Left lung (tissue), 10 donors: ENCODE data around the gene CTSW. TPM values are rescaled to one million over a fixed set of nuclear protein-coding genes. Genes with fewer than 3 reads are reported as not detected.

ENCODE experiments used
- ATAC-seq: fragments of 200-7000 bp; cut with Tn5 transposase; one replicate; pipeline ENCODE4 v1.9.1; 2020; ENCODE audit warnings: moderate library complexity
- DNase-seq, 4 donors: peaks; one replicate each; pipeline ENCODE4 v3.0.0-alpha.2; 2013 to 2020
- H3K27ac ChIP-seq, 2 donors: fragments of 200-600 bp; sonication (generic) in 1 of 2; one replicate each; pipeline versions ENCODE4 v1.5.0 to v1.8.0; 2020 to 2021
- H3K27me3 ChIP-seq, 2 donors: fragments of 200-600 bp; sonication (generic) in 1 of 2; one replicate each; pipeline versions ENCODE4 v1.5.0 to v1.8.0; 2020 to 2021
- H3K36me3 ChIP-seq, 2 donors: fragments of 200-600 bp; sonication (generic) in 1 of 2; one replicate each; pipeline versions ENCODE4 v1.5.0 to v1.8.0; 2020 to 2021
- H3K4me1 ChIP-seq, 2 donors: fragments of 200-600 bp; one replicate each; pipeline ENCODE4 v1.8.0; 2021
- H3K4me3 ChIP-seq, 2 donors: fragments of 200-600 bp; sonication (generic) in 1 of 2; one replicate each; pipeline versions ENCODE4 v1.5.0 to v1.8.0; 2020 to 2021; ENCODE audit warnings: mild to moderate bottlenecking in 1 of 2
- H3K9me3 ChIP-seq, 2 donors: fragments of 200-600 bp; sonication (generic) in 1 of 2; one replicate each; pipeline versions ENCODE4 v1.5.0 to v1.8.0; 2020 to 2021
- intact Hi-C, 2 donors: fragments of 100-400 bp; cut with DNase I; formaldehyde crosslinking; loops; one replicate each; pipeline versions ENCODE4 v1.11.2 to v1.14.2; 2022
- polyA plus RNA-seq, 6 donors: library from polyadenylated mRNA; unstranded; fragments of 120-200 nt; gene quantifications; one replicate each; pipeline ENCODE4 v1.2.1, GENCODE V29; 2013; ENCODE audit not compliant: insufficient read length in 6 of 6
- total RNA-seq, 2 donors: library from RNA; stranded (reverse); fragmentation: NEBNext Ultra II Directional; extraction: Animal tissue kit (Norgen Biotek cat#: 25700); gene quantifications; one replicate each; pipeline ENCODE4 v1.2.1, GENCODE V29; 2021
- TF ChIP-seq, protein P1 (sequence below), 2 donors: fragments of 200-600 bp; sonication (generic) in 1 of 2; IDR thresholded peaks; one replicate each; pipeline versions ENCODE4 v1.5.0 to v1.8.0; 2021; ENCODE audit warnings: antibody characterized with exemption in 2 of 2
- donor health status: DM: no; HTN: yes; CAD: no.
- donor health status: DM: no; HTN: no; CAD: no.

CTSW gene
- total and polyA plus RNA-seq, 8 donors, result 2.7 to 9.1 (median 5.9) TPM

DNA sequence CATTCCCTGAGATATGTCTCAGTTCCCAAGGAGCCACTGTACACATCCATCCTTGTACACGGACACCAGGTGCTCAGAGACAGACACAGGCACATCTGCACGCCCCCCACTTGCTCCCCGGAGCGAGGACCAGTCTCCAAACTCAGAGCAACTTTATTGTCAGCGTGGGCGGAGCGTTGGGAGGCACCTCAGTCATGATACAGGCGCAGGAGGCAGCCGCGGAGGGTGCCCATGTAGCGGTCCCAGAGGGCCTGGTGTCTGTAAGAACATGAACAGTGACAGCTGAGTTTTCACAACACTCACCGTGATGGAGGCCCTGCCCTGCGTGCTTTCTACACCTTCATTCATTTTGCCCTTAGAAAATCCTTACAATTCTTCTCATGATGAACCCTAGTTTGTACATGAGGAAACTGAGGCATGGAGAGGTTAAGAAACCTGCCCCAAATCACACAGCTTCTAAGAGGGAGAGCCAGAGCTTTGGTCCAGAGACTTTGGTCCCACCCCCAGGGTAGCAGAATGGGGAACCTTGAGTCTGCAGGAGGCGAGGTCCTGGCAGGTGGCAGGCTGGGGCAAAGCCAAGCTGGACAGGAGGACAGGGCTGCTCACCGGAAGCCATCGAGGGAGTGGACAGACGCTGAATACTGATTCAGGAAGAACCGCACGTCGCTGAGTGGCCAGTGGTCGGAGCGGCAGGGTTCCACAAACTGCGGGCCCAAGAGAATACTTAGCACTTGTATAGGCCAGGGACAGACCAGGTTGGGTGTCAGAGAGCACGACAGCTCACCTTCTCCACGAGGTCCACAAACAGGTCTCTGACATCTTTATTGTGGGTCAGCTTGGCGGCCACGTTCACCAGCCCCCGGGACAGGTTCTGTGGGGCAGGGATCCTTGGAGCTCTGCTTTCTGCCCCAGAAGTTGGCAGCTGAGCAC lies 4.4 kb downstream of the CTSW start:
- no peak for ATAC-seq
- peaks cover 0 to 49% of the 10 kb centered on the region in 2 donors for H3K36me3 ChIP-seq
- H3K9me3 ChIP-seq, result no peaks in the 10 kb centered on the region
- H3K4me3 ChIP-seq, result no peak overlapping the region
- no peak overlapping the region for H3K27ac ChIP-seq
- H3K27me3 ChIP-seq, result no peaks in the 10 kb centered on the region
- TF ChIP-seq, protein P1, sequence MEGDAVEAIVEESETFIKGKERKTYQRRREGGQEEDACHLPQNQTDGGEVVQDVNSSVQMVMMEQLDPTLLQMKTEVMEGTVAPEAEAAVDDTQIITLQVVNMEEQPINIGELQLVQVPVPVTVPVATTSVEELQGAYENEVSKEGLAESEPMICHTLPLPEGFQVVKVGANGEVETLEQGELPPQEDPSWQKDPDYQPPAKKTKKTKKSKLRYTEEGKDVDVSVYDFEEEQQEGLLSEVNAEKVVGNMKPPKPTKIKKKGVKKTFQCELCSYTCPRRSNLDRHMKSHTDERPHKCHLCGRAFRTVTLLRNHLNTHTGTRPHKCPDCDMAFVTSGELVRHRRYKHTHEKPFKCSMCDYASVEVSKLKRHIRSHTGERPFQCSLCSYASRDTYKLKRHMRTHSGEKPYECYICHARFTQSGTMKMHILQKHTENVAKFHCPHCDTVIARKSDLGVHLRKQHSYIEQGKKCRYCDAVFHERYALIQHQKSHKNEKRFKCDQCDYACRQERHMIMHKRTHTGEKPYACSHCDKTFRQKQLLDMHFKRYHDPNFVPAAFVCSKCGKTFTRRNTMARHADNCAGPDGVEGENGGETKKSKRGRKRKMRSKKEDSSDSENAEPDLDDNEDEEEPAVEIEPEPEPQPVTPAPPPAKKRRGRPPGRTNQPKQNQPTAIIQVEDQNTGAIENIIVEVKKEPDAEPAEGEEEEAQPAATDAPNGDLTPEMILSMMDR (IDR thresholded peaks at IDR 0.05), result no peak
- peak in 1 of 4 donors; percentile 57 for DNase-seq
- H3K4me1 ChIP-seq, result peaks cover 5 to 45% of the 10 kb centered on the region in 2 donors
- intact Hi-C loops, result loop anchor here in 1 of 2 donors (10.0 kb wide), 1 partner anchor 101 kb away; no protein-coding TSS in a partner anchor

DNA sequence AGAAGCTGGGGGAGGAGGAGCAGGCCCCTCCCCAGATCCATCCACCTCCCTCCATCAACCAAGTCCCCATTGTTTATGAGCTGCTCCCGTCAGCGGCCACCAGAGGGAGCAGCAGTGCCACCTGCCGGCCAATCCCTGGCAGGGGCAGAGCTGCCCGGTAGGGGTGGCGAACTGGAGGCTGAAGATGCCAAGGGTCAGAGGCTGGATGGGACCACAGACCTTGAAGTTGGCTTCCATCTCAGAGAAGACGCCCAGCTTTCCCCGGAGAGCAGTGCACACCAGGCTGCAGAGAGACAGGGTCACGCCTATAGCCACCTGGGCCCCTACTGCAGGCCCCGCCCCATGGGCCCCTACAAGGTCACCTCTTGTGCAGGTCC lies 5.1 kb downstream of the CTSW start:
- peak in 3 of 4 donors; percentile 75 to 95 (median 82) for DNase-seq
- peaks cover 0 to 49% of the 10 kb centered on the region in 2 donors for H3K36me3 ChIP-seq
- intact Hi-C loops, result loop anchor here in 1 of 2 donors (10.0 kb wide), 1 partner anchor 100 kb away; no protein-coding TSS in a partner anchor
- peaks cover 9 to 48% of the 10 kb centered on the region in 2 donors for H3K4me1 ChIP-seq
- no peak overlapping the region for H3K4me3 ChIP-seq
- H3K9me3 ChIP-seq, result no peaks in the 10 kb centered on the region
- H3K27ac ChIP-seq, result no peak overlapping the region
- ATAC-seq, result peak; percentile 45
- TF ChIP-seq, protein P1 (IDR thresholded peaks at IDR 0.05), result peak; percentile 98 to 99
- H3K27me3 ChIP-seq, result no peaks in the 10 kb centered on the region

DNA sequence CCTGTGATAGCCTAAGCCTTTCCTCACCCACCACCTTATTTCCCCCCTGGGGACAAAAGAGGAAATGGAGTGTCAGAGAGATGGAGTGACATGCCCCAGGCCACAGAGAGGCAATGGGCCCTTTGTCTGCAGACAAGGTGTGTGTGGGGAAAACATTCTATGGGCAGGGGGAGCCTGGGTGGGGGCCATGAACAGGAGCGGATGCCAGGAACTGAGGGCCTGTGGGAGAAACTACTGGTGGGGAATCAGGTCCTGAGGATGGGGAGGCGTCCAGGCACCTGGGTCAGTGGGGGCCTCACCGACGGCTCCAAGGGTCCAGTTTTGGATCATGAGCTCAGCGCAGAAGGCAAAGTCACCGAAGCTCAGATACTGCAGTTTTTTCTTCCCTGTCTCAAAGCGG lies 5.6 kb downstream of the CTSW start:
- intact Hi-C loops, result loop anchor here in 1 of 2 donors (10.0 kb wide), 1 partner anchor 100 kb away; no protein-coding TSS in a partner anchor
- DNase-seq (peak in 1 of 4 donors; percentile 31), ATAC-seq (no peak)
- Histone ChIP-seq H3K36me3 (peaks cover 0 to 49% of the 10 kb centered on the region in 2 donors), H3K4me1 (peaks cover 14 to 49% of the 10 kb centered on the region in 2 donors), H3K4me3 (no peak overlapping the region), H3K9me3 (no peaks in the 10 kb centered on the region), H3K27me3 (no peaks in the 10 kb centered on the region), H3K27ac (no peak overlapping the region)
- TF ChIP-seq, protein P1 (IDR thresholded peaks at IDR 0.05), result no peak

DNA sequence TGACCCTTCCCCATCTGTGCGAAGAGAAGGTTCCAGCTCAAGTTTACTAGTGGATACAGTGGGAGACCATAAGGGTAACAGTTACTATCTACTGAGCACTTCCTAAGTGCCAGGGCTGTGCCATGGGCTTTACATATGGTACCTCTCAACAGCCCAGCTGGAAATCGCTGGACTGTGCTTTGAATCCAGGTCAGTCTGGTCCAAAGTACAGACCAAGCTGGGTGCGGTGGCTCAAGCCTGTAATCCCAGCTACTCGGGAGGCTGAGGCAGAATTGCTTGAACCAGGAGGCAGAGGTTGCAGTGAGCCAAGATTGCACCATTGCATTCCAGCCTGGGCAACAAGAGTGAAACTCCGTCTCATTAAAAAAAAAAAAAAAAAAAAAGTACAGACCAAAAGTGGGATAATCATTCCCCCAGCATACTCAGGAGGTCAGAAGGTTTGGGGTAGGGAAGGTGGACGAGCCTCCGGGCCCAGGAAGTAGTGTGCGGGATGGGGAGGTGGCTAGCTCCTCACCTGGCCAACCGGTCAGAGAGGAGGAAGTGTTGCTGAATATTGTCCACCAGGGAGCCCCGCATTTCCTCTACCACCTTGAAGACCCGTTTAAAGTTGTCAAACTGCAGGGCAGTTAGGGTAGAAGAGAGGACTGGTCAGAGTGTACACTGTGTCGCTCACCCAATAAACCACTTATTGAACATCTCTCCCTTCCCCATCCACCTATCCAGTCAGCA lies 6.3 kb downstream of the CTSW start:
- Histone ChIP-seq H3K4me3 (no peak overlapping the region), H3K36me3 (peaks cover 0 to 49% of the 10 kb centered on the region in 2 donors), H3K27me3 (no peaks in the 10 kb centered on the region), H3K27ac (no peak overlapping the region), H3K9me3 (no peaks in the 10 kb centered on the region), H3K4me1 (peaks cover 14 to 51% of the 10 kb centered on the region in 2 donors)
- TF ChIP-seq, protein P1 (IDR thresholded peaks at IDR 0.05), result no peak
- ATAC-seq (no peak), DNase-seq (peak in 1 of 4 donors; percentile 20)
- intact Hi-C loops, result loop anchor here in 1 of 2 donors (10.0 kb wide), 1 partner anchor 99 kb away; no protein-coding TSS in a partner anchor
